ENCODE measurements around the gene FRMD5. TPM values are rescaled to one million over a fixed set of nuclear protein-coding genes. Genes with fewer than 3 reads are reported as not detected.

Gene FRMD5
- total and polyA plus RNA-seq, 2 donors (not counting 1 experiment from before 2014, with no cell fraction given) = 1.9 to 4.3 TPM

DNA sequence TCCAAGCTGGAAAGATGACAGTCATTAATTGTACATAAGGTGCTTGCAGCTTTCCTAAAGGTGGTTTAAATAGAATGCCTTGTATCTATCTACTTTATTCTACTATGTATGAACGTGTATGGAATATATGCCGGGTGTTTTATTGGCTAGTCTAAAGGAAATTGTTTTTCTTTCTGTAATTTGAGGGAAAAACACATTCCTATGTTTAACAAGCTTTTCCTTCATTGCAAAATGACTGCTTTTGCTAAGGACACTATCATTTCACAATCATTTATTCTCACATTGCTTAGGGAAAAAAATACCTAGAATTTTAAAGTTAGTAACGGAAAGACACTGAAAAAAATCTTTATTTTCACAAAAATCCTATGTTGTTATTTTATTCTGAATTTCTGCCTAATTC, 226.5 kb downstream of the FRMD5 start:
- DNase-seq (ENCODE audit: low read depth in 2 of 2) = no peak
- Histone ChIP-seq H3K79me2 (ENCODE audit: control insufficient read depth, insufficient read depth, low read length) (no peaks in the 10 kb centered on the region), H3K9ac (ENCODE audit: insufficient read depth, low read length) (no peak overlapping the region), H3K9me3 (ENCODE audit: control insufficient read depth, insufficient read depth, low read depth, low read length) (no peaks in the 10 kb centered on the region), H3K27me3 (ENCODE audit: control insufficient read depth, insufficient read depth, low read length) (no peaks in the 10 kb centered on the region), H3K27ac (ENCODE audit: insufficient read depth, low read length) (no peak overlapping the region), H4K20me1 (ENCODE audit: control insufficient read depth, extremely low read depth, insufficient read depth, low read length) (no peaks in the 10 kb centered on the region), H3K4me2 (ENCODE audit: extremely low read depth, insufficient read depth, low read length) (no peak overlapping the region), H3K4me1 (ENCODE audit: control insufficient read depth, extremely low read depth, insufficient read depth, low read length) (no peaks in the 10 kb centered on the region), H3K36me3 (ENCODE audit: control insufficient read depth, insufficient read depth, low read length) (no peaks in the 10 kb centered on the region), H2AFZ (ENCODE audit: low read length) (no peak overlapping the region), H3K4me3 (replicated peaks in 1 of 4; ENCODE audit: control extremely low read depth in 1 of 4, insufficient read depth in 1 of 4, low read depth in 3 of 4, low read length in 4 of 4) (no peak overlapping the region)
- TF ChIP-seq EZH2 (IDR thresholded peaks at IDR 0.05; ENCODE audit: low read length, missing control alignments) = no peak
- TF ChIP-seq, protein P1, sequence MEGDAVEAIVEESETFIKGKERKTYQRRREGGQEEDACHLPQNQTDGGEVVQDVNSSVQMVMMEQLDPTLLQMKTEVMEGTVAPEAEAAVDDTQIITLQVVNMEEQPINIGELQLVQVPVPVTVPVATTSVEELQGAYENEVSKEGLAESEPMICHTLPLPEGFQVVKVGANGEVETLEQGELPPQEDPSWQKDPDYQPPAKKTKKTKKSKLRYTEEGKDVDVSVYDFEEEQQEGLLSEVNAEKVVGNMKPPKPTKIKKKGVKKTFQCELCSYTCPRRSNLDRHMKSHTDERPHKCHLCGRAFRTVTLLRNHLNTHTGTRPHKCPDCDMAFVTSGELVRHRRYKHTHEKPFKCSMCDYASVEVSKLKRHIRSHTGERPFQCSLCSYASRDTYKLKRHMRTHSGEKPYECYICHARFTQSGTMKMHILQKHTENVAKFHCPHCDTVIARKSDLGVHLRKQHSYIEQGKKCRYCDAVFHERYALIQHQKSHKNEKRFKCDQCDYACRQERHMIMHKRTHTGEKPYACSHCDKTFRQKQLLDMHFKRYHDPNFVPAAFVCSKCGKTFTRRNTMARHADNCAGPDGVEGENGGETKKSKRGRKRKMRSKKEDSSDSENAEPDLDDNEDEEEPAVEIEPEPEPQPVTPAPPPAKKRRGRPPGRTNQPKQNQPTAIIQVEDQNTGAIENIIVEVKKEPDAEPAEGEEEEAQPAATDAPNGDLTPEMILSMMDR (conservative IDR thresholded peaks at IDR 0.05 in 1 of 2, IDR thresholded peaks at IDR 0.05 in 1 of 2; ENCODE audit: low read depth in 1 of 2, low read length in 2 of 2) = no peak

DNA sequence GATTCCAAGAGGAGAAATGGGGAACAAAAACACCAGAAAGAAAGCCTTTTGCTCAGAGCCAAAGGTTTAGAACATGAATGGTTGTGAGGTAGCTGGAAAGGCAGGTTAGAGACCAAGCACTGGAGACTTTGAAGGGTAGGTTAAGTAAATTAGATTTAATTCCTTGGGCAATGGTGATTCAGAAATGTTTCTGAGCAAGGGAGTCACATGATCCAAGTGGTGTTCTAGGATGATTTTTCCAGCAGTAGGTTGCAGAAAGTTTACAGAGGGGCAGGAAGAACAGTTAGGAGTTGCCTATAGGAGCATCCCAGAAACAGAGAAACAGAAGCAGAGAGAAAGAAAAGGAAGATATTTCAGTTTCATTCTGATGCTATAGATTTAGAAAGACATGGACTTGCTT, 228.4 kb downstream of the FRMD5 start:
- Histone ChIP-seq H3K79me2 (ENCODE audit: control insufficient read depth, insufficient read depth, low read length) (no peaks in the 10 kb centered on the region), H2AFZ (ENCODE audit: low read length) (no peak overlapping the region), H3K27me3 (ENCODE audit: control insufficient read depth, insufficient read depth, low read length) (no peaks in the 10 kb centered on the region), H3K27ac (ENCODE audit: insufficient read depth, low read length) (no peak overlapping the region), H4K20me1 (ENCODE audit: control insufficient read depth, extremely low read depth, insufficient read depth, low read length) (no peaks in the 10 kb centered on the region), H3K4me2 (ENCODE audit: extremely low read depth, insufficient read depth, low read length) (no peak overlapping the region), H3K36me3 (ENCODE audit: control insufficient read depth, insufficient read depth, low read length) (no peaks in the 10 kb centered on the region), H3K4me3 (replicated peaks in 1 of 4; ENCODE audit: control extremely low read depth in 1 of 4, insufficient read depth in 1 of 4, low read depth in 3 of 4, low read length in 4 of 4) (no peak overlapping the region), H3K9ac (ENCODE audit: insufficient read depth, low read length) (no peak overlapping the region), H3K9me3 (ENCODE audit: control insufficient read depth, insufficient read depth, low read depth, low read length) (no peaks in the 10 kb centered on the region), H3K4me1 (ENCODE audit: control insufficient read depth, extremely low read depth, insufficient read depth, low read length) (no peaks in the 10 kb centered on the region)
- TF ChIP-seq, protein P1 (conservative IDR thresholded peaks at IDR 0.05 in 1 of 2, IDR thresholded peaks at IDR 0.05 in 1 of 2; ENCODE audit: low read depth in 1 of 2, low read length in 2 of 2) = no peak
- TF ChIP-seq EZH2 (IDR thresholded peaks at IDR 0.05; ENCODE audit: low read length, missing control alignments) = no peak
- peak; percentile 22 to 35 for DNase-seq (ENCODE audit: low read depth in 2 of 2)

DNA sequence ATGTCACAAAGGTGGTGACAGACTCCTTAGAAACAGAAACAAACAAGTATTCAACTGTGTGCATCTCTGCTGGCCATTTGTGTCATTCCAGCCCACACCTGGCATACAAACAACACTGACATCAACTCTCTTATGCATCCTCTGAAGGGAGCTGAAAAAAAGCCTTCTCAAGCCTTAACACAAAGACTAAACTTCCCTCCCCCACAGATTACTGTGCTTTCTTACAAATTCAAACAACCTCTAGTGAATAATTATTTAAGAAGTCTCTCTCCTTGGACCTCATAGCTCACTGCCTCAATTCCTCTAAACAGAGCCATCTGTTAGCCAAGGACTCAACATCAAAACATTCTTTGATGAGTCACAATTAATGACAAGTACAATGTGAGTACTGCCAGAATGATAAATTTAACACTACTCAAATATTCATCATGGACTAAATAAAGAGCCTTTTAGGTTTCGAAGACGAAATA, 236.2 kb downstream of the FRMD5 start:
- no peak overlapping the region for H3K4me3 ChIP-seq (replicated peaks in 1 of 4; ENCODE audit: control extremely low read depth in 1 of 4, insufficient read depth in 1 of 4, low read depth in 3 of 4, low read length in 4 of 4)

More for the DNA sequence above, 236.2 kb downstream of the FRMD5 start:
- Histone ChIP-seq H3K9me3 (ENCODE audit: control insufficient read depth, insufficient read depth, low read depth, low read length) (no peaks in the 10 kb centered on the region), H3K36me3 (ENCODE audit: control insufficient read depth, insufficient read depth, low read length) (no peaks in the 10 kb centered on the region), H2AFZ (ENCODE audit: low read length) (no peak overlapping the region), H4K20me1 (ENCODE audit: control insufficient read depth, extremely low read depth, insufficient read depth, low read length) (no peaks in the 10 kb centered on the region), H3K27me3 (ENCODE audit: control insufficient read depth, insufficient read depth, low read length) (no peaks in the 10 kb centered on the region), H3K79me2 (ENCODE audit: control insufficient read depth, insufficient read depth, low read length) (no peaks in the 10 kb centered on the region), H3K27ac (ENCODE audit: insufficient read depth, low read length) (no peak overlapping the region), H3K9ac (ENCODE audit: insufficient read depth, low read length) (no peak overlapping the region), H3K4me1 (ENCODE audit: control insufficient read depth, extremely low read depth, insufficient read depth, low read length) (peaks cover 11% of the 10 kb centered on the region), H3K4me2 (ENCODE audit: extremely low read depth, insufficient read depth, low read length) (peak overlapping the region; percentile 72)
- DNase-seq (ENCODE audit: low read depth in 2 of 2) = peak; percentile 66 to 97
- TF ChIP-seq, protein P1 (conservative IDR thresholded peaks at IDR 0.05 in 1 of 2, IDR thresholded peaks at IDR 0.05 in 1 of 2; ENCODE audit: low read depth in 1 of 2, low read length in 2 of 2) = no peak
- TF ChIP-seq EZH2 (IDR thresholded peaks at IDR 0.05; ENCODE audit: low read length, missing control alignments) = no peak

All from fibroblast of lung (primary cell).